ENCODE data around the gene PPP1R11. TPM values are rescaled to one million over a fixed set of nuclear protein-coding genes. Genes with fewer than 3 reads are reported as not detected.
"Not testable (repeated sequence)": the region's sequence is repeated elsewhere in the genome, so short reads cannot be mapped to it uniquely, and the experiment has no call there.

Gene PPP1R11
- polyA plus RNA-seq, 1 donor (not counting 4 experiments of a cell fraction or from before 2014, with no cell fraction given), result 58.0 TPM

DNA sequence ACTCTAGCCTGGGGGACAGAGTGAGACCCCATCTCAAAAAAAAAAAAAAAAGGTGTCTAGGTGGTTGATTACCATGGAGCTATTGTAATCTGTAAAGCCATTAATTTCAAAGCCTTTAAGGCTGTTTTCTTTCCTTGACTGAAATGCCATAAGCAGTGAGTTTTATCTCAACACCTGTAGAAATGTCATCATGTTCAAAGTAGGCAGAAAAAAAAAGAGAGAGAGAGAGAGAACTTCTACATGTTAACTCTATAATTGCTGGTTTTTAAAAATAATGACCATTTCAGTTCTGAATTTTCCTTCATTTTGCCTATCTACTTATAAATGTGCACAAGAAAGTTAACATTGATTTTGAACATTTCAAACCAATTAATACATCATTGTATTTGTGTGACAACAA is 35.6 kb upstream of the PPP1R11 start:
- H3K79me2 ChIP-seq (ENCODE audit: control insufficient read depth, insufficient read depth, low read length), result no peaks in the 10 kb centered on the region
- H3K27ac ChIP-seq (ENCODE audit: control insufficient read depth, insufficient read depth, low read length), result no peak overlapping the region
- no peak overlapping the region for H3K9ac ChIP-seq (ENCODE audit: control insufficient read depth, extremely low read depth, insufficient read depth, low read length)
- no peaks in the 10 kb centered on the region for H3K9me3 ChIP-seq (ENCODE audit: control insufficient read depth, low read depth, low read length)
- no peak overlapping the region for H3K4me3 ChIP-seq (ENCODE audit: control insufficient read depth in 2 of 3, extremely low read depth in 1 of 3, insufficient read depth in 2 of 3, low read depth in 1 of 3, low read length in 3 of 3)
- H4K20me1 ChIP-seq (ENCODE audit: control insufficient read depth, extremely low read depth, insufficient read depth, low read length), result no peaks in the 10 kb centered on the region
- H2AFZ ChIP-seq (ENCODE audit: control insufficient read depth, low read length), result no peak overlapping the region
- FAIRE-seq (no peak), DNase-seq (ENCODE audit: low read depth, low spot score) (no peak)
- dilution Hi-C loops (cut with MboI; ENCODE audit: extremely low pct_ligation_motif_present, low sequenced_read_pairs), result no loop called here
- no peaks in the 10 kb centered on the region for H3K27me3 ChIP-seq (ENCODE audit: control insufficient read depth, extremely low read depth, insufficient read depth, low read length)
- H3K4me2 ChIP-seq (ENCODE audit: control insufficient read depth, extremely low read depth, insufficient read depth, low read depth, low read length), result no peak overlapping the region
- no peaks in the 10 kb centered on the region for H3K4me1 ChIP-seq (ENCODE audit: control insufficient read depth, extremely low read depth, insufficient read depth, low read length)
- H3K9me1 ChIP-seq (ENCODE audit: control insufficient read depth, extremely low read depth, insufficient read depth, low read length), result no peaks in the 10 kb centered on the region
- no peak for TF ChIP-seq EZH2 (IDR thresholded peaks at IDR 0.05; ENCODE audit: low read length)
- TF ChIP-seq, protein P1, sequence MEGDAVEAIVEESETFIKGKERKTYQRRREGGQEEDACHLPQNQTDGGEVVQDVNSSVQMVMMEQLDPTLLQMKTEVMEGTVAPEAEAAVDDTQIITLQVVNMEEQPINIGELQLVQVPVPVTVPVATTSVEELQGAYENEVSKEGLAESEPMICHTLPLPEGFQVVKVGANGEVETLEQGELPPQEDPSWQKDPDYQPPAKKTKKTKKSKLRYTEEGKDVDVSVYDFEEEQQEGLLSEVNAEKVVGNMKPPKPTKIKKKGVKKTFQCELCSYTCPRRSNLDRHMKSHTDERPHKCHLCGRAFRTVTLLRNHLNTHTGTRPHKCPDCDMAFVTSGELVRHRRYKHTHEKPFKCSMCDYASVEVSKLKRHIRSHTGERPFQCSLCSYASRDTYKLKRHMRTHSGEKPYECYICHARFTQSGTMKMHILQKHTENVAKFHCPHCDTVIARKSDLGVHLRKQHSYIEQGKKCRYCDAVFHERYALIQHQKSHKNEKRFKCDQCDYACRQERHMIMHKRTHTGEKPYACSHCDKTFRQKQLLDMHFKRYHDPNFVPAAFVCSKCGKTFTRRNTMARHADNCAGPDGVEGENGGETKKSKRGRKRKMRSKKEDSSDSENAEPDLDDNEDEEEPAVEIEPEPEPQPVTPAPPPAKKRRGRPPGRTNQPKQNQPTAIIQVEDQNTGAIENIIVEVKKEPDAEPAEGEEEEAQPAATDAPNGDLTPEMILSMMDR (optimal IDR thresholded peaks at IDR 0.05 in 1 of 3, IDR thresholded peaks at IDR 0.05 in 1 of 3, conservative IDR thresholded peaks at IDR 0.05 in 1 of 3; ENCODE audit: extremely low read depth in 1 of 3, insufficient read depth in 2 of 3, low read length in 3 of 3), result no peak
- H3K36me3 ChIP-seq (ENCODE audit: control insufficient read depth in 2 of 2, extremely low read depth in 1 of 2, insufficient read depth in 2 of 2, low read length in 2 of 2), result peaks cover 0 to 4% of the 10 kb centered on the region in 2 experiments

DNA sequence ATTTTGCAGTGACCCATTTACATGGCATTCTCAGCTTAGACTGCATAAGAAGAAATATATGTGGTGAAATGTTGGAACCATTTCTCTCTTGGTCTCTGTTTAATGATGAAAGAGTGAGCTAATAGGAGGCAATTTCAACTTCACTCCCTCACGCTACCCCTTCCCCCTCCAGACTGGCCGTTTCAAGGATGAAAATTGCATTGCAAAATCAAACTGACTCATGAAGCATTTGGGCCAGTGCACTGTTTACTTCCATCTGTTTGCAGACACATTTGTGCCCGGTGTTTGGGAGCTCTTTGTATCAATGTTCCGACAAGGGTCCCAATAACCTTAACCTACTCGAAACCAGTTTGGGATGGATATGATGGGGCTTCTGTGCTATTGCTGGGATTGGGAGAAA is 33.6 kb upstream of the PPP1R11 start:
- dilution Hi-C loops (cut with MboI; ENCODE audit: extremely low pct_ligation_motif_present, low sequenced_read_pairs); H3K9me3 ChIP-seq (ENCODE audit: control insufficient read depth, low read depth, low read length); H3K36me3 ChIP-seq (ENCODE audit: control insufficient read depth in 2 of 2, extremely low read depth in 1 of 2, insufficient read depth in 2 of 2, low read length in 2 of 2); H3K27ac ChIP-seq (ENCODE audit: control insufficient read depth, insufficient read depth, low read length); H3K27me3 ChIP-seq (ENCODE audit: control insufficient read depth, extremely low read depth, insufficient read depth, low read length); H3K4me1 ChIP-seq (ENCODE audit: control insufficient read depth, extremely low read depth, insufficient read depth, low read length); H3K9ac ChIP-seq (ENCODE audit: control insufficient read depth, extremely low read depth, insufficient read depth, low read length); H3K4me2 ChIP-seq (ENCODE audit: control insufficient read depth, extremely low read depth, insufficient read depth, low read depth, low read length); DNase-seq (ENCODE audit: low read depth, low spot score); H2AFZ ChIP-seq (ENCODE audit: control insufficient read depth, low read length); H3K9me1 ChIP-seq (ENCODE audit: control insufficient read depth, extremely low read depth, insufficient read depth, low read length); H3K79me2 ChIP-seq (ENCODE audit: control insufficient read depth, insufficient read depth, low read length); FAIRE-seq; H3K4me3 ChIP-seq (ENCODE audit: control insufficient read depth in 2 of 3, extremely low read depth in 1 of 3, insufficient read depth in 2 of 3, low read depth in 1 of 3, low read length in 3 of 3); H4K20me1 ChIP-seq (ENCODE audit: control insufficient read depth, extremely low read depth, insufficient read depth, low read length): not testable (repeated sequence)

DNA sequence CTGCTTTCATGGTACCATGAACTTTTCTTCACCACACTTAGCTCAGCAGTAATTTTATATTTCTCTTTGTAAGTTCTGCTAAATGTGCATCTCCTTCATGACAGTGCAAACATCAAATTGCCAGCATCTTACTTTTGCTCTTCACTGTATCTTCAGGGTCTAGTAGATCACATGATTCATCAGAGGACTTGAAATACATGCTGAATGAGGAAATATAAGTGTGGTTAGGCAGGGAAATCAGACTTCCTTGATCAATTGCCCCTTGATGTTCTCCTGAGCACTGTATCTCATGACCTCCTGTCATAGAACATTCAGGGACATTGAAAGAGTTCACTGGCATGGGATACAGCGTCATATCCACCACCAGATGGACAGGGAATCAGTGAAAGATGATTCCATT is 31.2 kb upstream of the PPP1R11 start:
- no peaks in the 10 kb centered on the region for H3K27me3 ChIP-seq (ENCODE audit: control insufficient read depth, extremely low read depth, insufficient read depth, low read length)
- H3K9ac ChIP-seq (ENCODE audit: control insufficient read depth, extremely low read depth, insufficient read depth, low read length), result no peak overlapping the region
- H3K4me1 ChIP-seq (ENCODE audit: control insufficient read depth, extremely low read depth, insufficient read depth, low read length), result no peaks in the 10 kb centered on the region
- H3K79me2 ChIP-seq (ENCODE audit: control insufficient read depth, insufficient read depth, low read length), result no peaks in the 10 kb centered on the region
- no peak overlapping the region for H2AFZ ChIP-seq (ENCODE audit: control insufficient read depth, low read length)
- TF ChIP-seq, protein P1 (optimal IDR thresholded peaks at IDR 0.05 in 1 of 3, IDR thresholded peaks at IDR 0.05 in 1 of 3, conservative IDR thresholded peaks at IDR 0.05 in 1 of 3; ENCODE audit: extremely low read depth in 1 of 3, insufficient read depth in 2 of 3, low read length in 3 of 3), result no peak
- TF ChIP-seq EZH2 (IDR thresholded peaks at IDR 0.05; ENCODE audit: low read length), result no peak
- dilution Hi-C loops (cut with MboI; ENCODE audit: extremely low pct_ligation_motif_present, low sequenced_read_pairs), result no loop called here
- DNase-seq (ENCODE audit: low read depth, low spot score), result no peak
- no peaks in the 10 kb centered on the region for H4K20me1 ChIP-seq (ENCODE audit: control insufficient read depth, extremely low read depth, insufficient read depth, low read length)
- H3K4me3 ChIP-seq (ENCODE audit: control insufficient read depth in 2 of 3, extremely low read depth in 1 of 3, insufficient read depth in 2 of 3, low read depth in 1 of 3, low read length in 3 of 3), result no peak overlapping the region
- no peaks in the 10 kb centered on the region for H3K9me3 ChIP-seq (ENCODE audit: control insufficient read depth, low read depth, low read length)
- no peak overlapping the region for H3K27ac ChIP-seq (ENCODE audit: control insufficient read depth, insufficient read depth, low read length)
- H3K4me2 ChIP-seq (ENCODE audit: control insufficient read depth, extremely low read depth, insufficient read depth, low read depth, low read length), result no peak overlapping the region
- no peak for FAIRE-seq
- no peaks in the 10 kb centered on the region for H3K9me1 ChIP-seq (ENCODE audit: control insufficient read depth, extremely low read depth, insufficient read depth, low read length)
- peaks cover 0 to 5% of the 10 kb centered on the region in 2 experiments for H3K36me3 ChIP-seq (ENCODE audit: control insufficient read depth in 2 of 2, extremely low read depth in 1 of 2, insufficient read depth in 2 of 2, low read length in 2 of 2)
